Measurements from ENCODE around the gene DNMT3A.

Gene DNMT3A

GRCh38 chr2:25253153-25253626 lies 88.5 kb downstream of the DNMT3A start:
- TF ChIP-seq CTCF (IDR thresholded peaks at IDR 0.05; ENCODE audit: insufficient read depth, low read length, missing control alignments): no peak
- DNase-seq (ENCODE audit: low read depth, low spot score): no peak
- ChIA-PET CTCF (interaction anchor here (0.9 to 2.0 kb wide), 5 partner anchors 13 to 58 kb away, joined by 3 to 7 read pairs (median 3); no protein-coding TSS in a partner anchor), POLR2A (no interaction called here)
- no peak overlapping the region for H3K4me3 ChIP-seq (ENCODE audit: low read depth, low read length)

GRCh38 chr2:25252291-25253152 lies 89.2 kb downstream of the DNMT3A start:
- peak overlapping the region; percentile 42 for H3K4me3 ChIP-seq (ENCODE audit: low read depth, low read length)
- TF ChIP-seq CTCF (IDR thresholded peaks at IDR 0.05; ENCODE audit: insufficient read depth, low read length, missing control alignments): no peak
- DNase-seq (ENCODE audit: low read depth, low spot score): no peak
- POLR2A ChIA-PET: no interaction called here
- CTCF ChIA-PET: interaction anchor here (0.9 to 2.0 kb wide), 5 partner anchors 24 to 57 kb away, joined by 3 to 7 read pairs (median 3); no protein-coding TSS in a partner anchor

- H3K4me3 ChIP-seq (ENCODE audit: low read depth, low read length): peak overlapping the region; percentile 42
- no peak for TF ChIP-seq CTCF (IDR thresholded peaks at IDR 0.05; ENCODE audit: insufficient read depth, low read length, missing control alignments)
- ChIA-PET POLR2A (no interaction called here), CTCF (interaction anchor here (0.9 to 2.0 kb wide), 3 partner anchors 23 to 110 kb away, joined by 3 to 7 read pairs (median 4); no protein-coding TSS in a partner anchor)
- DNase-seq (ENCODE audit: low read depth, low spot score): no peak
Observed at GRCh38 chr2:25251422-25252273, 90.1 kb downstream of the DNMT3A start.

GRCh38 chr2:25251071-25251421 lies 90.7 kb downstream of the DNMT3A start:
- H3K4me3 ChIP-seq (ENCODE audit: low read depth, low read length): peak overlapping the region; percentile 42
- DNase-seq (ENCODE audit: low read depth, low spot score): no peak
- POLR2A ChIA-PET: no interaction called here
- TF ChIP-seq CTCF (IDR thresholded peaks at IDR 0.05; ENCODE audit: insufficient read depth, low read length, missing control alignments): no peak
- CTCF ChIA-PET: interaction anchor here (0.9 to 2.2 kb wide), 3 partner anchors 20 to 111 kb away, joined by 3 to 19 read pairs (median 4); no protein-coding TSS in a partner anchor

- H3K4me3 ChIP-seq (ENCODE audit: low read depth, low read length): peak overlapping the region; percentile 20
- no peak for TF ChIP-seq CTCF (IDR thresholded peaks at IDR 0.05; ENCODE audit: insufficient read depth, low read length, missing control alignments)
- CTCF ChIA-PET: interaction anchor here (0.8 to 2.2 kb wide), 6 partner anchors 9 to 112 kb away, joined by 3 to 19 read pairs (median 4); no protein-coding TSS in a partner anchor
- POLR2A ChIA-PET: interaction anchor here (0.6 kb wide), 1 partner anchor 29 kb away, joined by 3 read pairs; no protein-coding TSS in a partner anchor
- no peak for DNase-seq (ENCODE audit: low read depth, low spot score)
Observed at GRCh38 chr2:25250331-25251070, 91.2 kb downstream of the DNMT3A start.
